OCI-LY7 (cell line): ENCODE results near the gene PNN. TPM values are rescaled to one million over a fixed set of nuclear protein-coding genes. Genes with fewer than 3 reads are reported as not detected.

Source experiments
- BruUV-seq: library from RNA; stranded (reverse); fragments of 400-500 nt; replicated peaks from 2 replicates; lab custom pipeline; 2021; lab: Mats Ljungman, UMichigan
- CTCF ChIA-PET: fragments of 300-600 bp; sonication (Branson Sonifier 250); formaldehyde crosslinking; loops from one replicate; lab custom pipeline; 2022; ENCODE audit warnings: antibody characterized with exemption; ENCODE audit not compliant: unreplicated experiment; lab: Charles Lee
- POLR2A ChIA-PET: fragments of 300-600 bp; sonication (Branson Sonifier 250); formaldehyde crosslinking; loops from one replicate; lab custom pipeline; 2022; ENCODE audit warnings: antibody characterized with exemption; lab: Charles Lee
- DNase-seq: peaks from one replicate; pipeline ENCODE4 v3.0.0-alpha.2; 2015; ENCODE audit warnings: low spot score
- H2AFZ ChIP-seq: fragments of 200-600 bp; sonication (generic), shearing (Covaris generic); 2 replicates; pipeline ENCODE4 v1.6.1; 2014; ENCODE audit warnings: mild to moderate bottlenecking, antibody characterized with exemption, low read length, moderate library complexity
- H3K27ac ChIP-seq: fragments of 200-600 bp; sonication (generic); 2 replicates; pipeline ENCODE4 v1.5.1; 2014; ENCODE audit warnings: mixed run types, low read depth, mild to moderate bottlenecking, moderate library complexity, low read length, inconsistent platforms; ENCODE audit not compliant: poor library complexity, severe bottlenecking
- H3K36me3 ChIP-seq: fragments of 200-600 bp; sonication (generic); 2 replicates; pipeline ENCODE4 v1.6.1; 2014; ENCODE audit warnings: mild to moderate bottlenecking, antibody characterized with exemption, low read length, moderate library complexity, mixed read lengths; ENCODE audit not compliant: insufficient read depth
- H3K4me1 ChIP-seq: fragments of 200-600 bp; sonication (generic); 2 replicates; pipeline ENCODE4 v1.5.1; 2014; ENCODE audit warnings: mild to moderate bottlenecking, low read length; ENCODE audit not compliant: insufficient read depth, poor library complexity, severe bottlenecking
- H3K4me2 ChIP-seq: fragments of 200-600 bp; sonication (generic); 2 replicates; pipeline ENCODE4 v1.6.1; 2014; ENCODE audit warnings: mild to moderate bottlenecking, low read length
- H3K4me3 ChIP-seq: fragments of 200-600 bp; sonication (generic); 2 replicates; pipeline ENCODE4 v1.5.1; 2014; ENCODE audit warnings: mild to moderate bottlenecking, low read depth, low read length; ENCODE audit not compliant: poor library complexity, severe bottlenecking
- H3K79me2 ChIP-seq: fragments of 200-600 bp; sonication (generic); 2 replicates; pipeline ENCODE4 v1.6.1; 2016; ENCODE audit warnings: low read depth, mild to moderate bottlenecking, low read length, moderate library complexity, mixed read lengths; ENCODE audit not compliant: insufficient read depth
- H3K9me2 ChIP-seq: fragments of 200-600 bp; sonication (generic); 2 replicates; pipeline ENCODE4 v1.6.1; 2016; ENCODE audit warnings: mild to moderate bottlenecking, low read length, mixed read lengths; ENCODE audit not compliant: insufficient read depth
- H3K9me3 ChIP-seq: fragments of 200-600 bp; sonication (generic); 2 replicates; pipeline ENCODE4 v1.6.1; 2014; ENCODE audit warnings: mild to moderate bottlenecking, mixed run types, low read length, mixed read lengths
- H4K20me1 ChIP-seq: fragments of 200-600 bp; sonication (generic); 2 replicates; pipeline ENCODE4 v1.6.1; 2014; ENCODE audit warnings: mild to moderate bottlenecking, antibody characterized with exemption, low read length, moderate library complexity, mixed read lengths; ENCODE audit not compliant: insufficient read depth
- EZH2phosphoT487 ChIP-seq: fragments of 200-600 bp; sonication (generic); IDR thresholded peaks from 2 replicates; pipeline ENCODE4 v1.6.1; 2018; ENCODE audit warnings: low read depth, borderline replicate concordance, mild to moderate bottlenecking, mixed run types, antibody characterized with exemption, low read length, moderate library complexity, mixed read lengths
- intact Hi-C: fragments of 100-400 bp; cut with micrococcal nuclease; formaldehyde crosslinking; loops from one replicate; pipeline ENCODE4 v1.10.0; 2022; ENCODE audit not compliant: unreplicated experiment
- total RNA-seq, 2 experiments: library from RNA; depleted of rRNA in 1 of 2; stranded (reverse); fragments of >200 nt in 1 of 2; shearing (Covaris generic) in 1 of 2; gene quantifications; 2 replicates each; pipeline ENCODE4 v1.2.3, GENCODE V29; 2014 to 2022
- TF ChIP-seq, protein P1 (sequence below): fragments of 200-600 bp; sonication (generic); conservative IDR thresholded peaks from 2 replicates; pipeline ENCODE4 v1.5.1; 2014; ENCODE audit warnings: mild to moderate bottlenecking, antibody characterized with exemption, low read length, moderate library complexity, mixed read lengths

The PNN gene
- total RNA-seq, 2 experiments from 2014 or later: 93.5 to 214 TPM

DNA sequence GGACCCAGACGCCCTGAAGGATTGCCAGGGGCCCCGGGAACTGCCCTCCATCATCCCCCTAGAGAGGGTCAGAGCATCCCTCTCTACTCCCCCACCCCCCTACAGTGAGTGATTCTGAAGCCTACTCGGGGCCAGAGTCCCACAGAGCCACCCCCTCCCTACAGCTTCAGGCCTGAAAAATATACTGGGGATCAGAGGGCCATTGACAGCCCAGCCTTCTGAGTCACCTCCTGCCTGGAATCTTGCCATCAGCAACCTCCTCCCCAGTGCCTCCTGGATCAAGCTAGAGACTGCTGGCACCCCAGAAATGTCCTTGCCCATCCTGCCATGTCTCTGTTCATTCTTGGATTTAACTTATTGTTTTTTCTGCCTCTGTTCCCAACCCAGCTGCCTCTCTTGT lies 37.0 kb downstream of the PNN start:
- Histone ChIP-seq H3K36me3 (no peaks in the 10 kb centered on the region), H3K4me2 (no peak overlapping the region), H3K9me2 (no peaks in the 10 kb centered on the region), H3K27ac (no peak overlapping the region), H3K79me2 (no peaks in the 10 kb centered on the region), H3K4me3 (no peak overlapping the region), H3K4me1 (no peaks in the 10 kb centered on the region), H2AFZ (no peak overlapping the region), H4K20me1 (no peaks in the 10 kb centered on the region), H3K9me3 (no peaks in the 10 kb centered on the region)
- intact Hi-C loops: no loop called here
- ChIA-PET POLR2A (no interaction called here), CTCF (no interaction called here)
- no peak for DNase-seq
- BruUV-seq: no TSS peak
- no peak for TF ChIP-seq EZH2phosphoT487
- TF ChIP-seq, protein P1, sequence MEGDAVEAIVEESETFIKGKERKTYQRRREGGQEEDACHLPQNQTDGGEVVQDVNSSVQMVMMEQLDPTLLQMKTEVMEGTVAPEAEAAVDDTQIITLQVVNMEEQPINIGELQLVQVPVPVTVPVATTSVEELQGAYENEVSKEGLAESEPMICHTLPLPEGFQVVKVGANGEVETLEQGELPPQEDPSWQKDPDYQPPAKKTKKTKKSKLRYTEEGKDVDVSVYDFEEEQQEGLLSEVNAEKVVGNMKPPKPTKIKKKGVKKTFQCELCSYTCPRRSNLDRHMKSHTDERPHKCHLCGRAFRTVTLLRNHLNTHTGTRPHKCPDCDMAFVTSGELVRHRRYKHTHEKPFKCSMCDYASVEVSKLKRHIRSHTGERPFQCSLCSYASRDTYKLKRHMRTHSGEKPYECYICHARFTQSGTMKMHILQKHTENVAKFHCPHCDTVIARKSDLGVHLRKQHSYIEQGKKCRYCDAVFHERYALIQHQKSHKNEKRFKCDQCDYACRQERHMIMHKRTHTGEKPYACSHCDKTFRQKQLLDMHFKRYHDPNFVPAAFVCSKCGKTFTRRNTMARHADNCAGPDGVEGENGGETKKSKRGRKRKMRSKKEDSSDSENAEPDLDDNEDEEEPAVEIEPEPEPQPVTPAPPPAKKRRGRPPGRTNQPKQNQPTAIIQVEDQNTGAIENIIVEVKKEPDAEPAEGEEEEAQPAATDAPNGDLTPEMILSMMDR: no peak

DNA sequence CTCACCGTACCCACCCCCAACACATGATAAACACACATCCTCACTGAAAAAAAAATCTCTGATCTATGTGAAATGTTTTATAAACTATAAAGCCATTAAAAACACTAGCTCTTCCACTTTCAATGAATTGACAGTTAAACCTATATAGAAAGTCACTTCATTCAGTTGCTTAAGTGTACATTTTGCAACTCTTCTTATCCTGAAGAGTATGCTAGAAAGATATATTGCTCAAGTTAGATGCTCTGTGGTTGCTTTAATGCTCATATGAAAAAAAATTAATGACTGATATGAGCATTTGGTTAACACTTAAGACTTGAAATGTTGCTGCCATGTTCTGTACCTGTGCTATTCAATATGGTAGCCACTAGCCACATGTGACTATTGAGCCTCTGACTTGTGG lies 37.6 kb downstream of the PNN start:
- H4K20me1 ChIP-seq: no peaks in the 10 kb centered on the region
- H3K9me2 ChIP-seq: no peaks in the 10 kb centered on the region
- ChIA-PET POLR2A (no interaction called here), CTCF (no interaction called here)
- no peaks in the 10 kb centered on the region for H3K9me3 ChIP-seq
- H3K4me1 ChIP-seq: no peaks in the 10 kb centered on the region
- no TSS peak for BruUV-seq
- no peaks in the 10 kb centered on the region for H3K36me3 ChIP-seq
- no peak for DNase-seq
- H3K4me2 ChIP-seq: no peak overlapping the region
- H2AFZ ChIP-seq: no peak overlapping the region
- no peak overlapping the region for H3K27ac ChIP-seq
- no peak overlapping the region for H3K4me3 ChIP-seq
- H3K79me2 ChIP-seq: no peaks in the 10 kb centered on the region
- TF ChIP-seq, protein P1: no peak
- TF ChIP-seq EZH2phosphoT487: no peak
- intact Hi-C loops: no loop called here

DNA sequence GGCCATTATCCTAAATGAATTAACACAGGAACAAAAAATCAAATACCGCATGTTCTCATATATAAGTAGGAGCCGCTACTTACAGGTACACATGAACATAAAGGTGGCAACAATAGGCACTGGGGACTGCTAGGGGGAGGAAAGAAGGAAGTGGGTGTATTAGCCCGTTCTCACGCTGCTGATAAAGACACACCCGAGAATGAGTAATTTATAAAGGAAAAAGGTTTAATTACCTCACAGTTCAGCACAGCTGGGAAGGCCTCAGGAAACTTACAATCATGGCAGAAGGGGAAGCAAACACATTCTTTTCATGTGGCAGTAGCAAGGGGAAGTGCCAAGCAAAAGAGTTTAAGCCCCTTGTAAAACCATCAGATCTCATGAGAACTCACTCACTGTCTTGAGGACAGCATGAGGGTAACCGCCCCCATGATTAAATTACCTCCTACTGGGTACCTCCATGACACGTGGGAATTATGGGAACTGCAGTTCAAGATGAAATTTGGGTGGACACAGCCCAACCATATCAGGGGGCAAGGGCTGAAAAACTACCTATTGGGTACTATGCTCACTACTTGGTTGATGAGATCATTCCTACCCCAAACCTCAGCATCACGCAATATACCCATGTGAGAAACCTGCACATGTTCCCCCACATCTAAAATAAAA lies 42.3 kb downstream of the PNN start:
- peaks cover 5% of the 10 kb centered on the region for H3K4me1 ChIP-seq
- no peaks in the 10 kb centered on the region for H4K20me1 ChIP-seq
- no peaks in the 10 kb centered on the region for H3K36me3 ChIP-seq
- no peak for TF ChIP-seq EZH2phosphoT487
- TF ChIP-seq, protein P1: no peak
- H3K79me2 ChIP-seq: no peaks in the 10 kb centered on the region
- H3K4me2 ChIP-seq: no peak overlapping the region
- no peaks in the 10 kb centered on the region for H3K9me3 ChIP-seq
- no TSS peak for BruUV-seq
- 0 out of 2 replicates have a peak overlapping the region, but pooled peaks have one; percentile 14 for H2AFZ ChIP-seq
- H3K27ac ChIP-seq: no peak overlapping the region
- intact Hi-C loops: no loop called here
- POLR2A ChIA-PET: no interaction called here
- DNase-seq: no peak
- no peak overlapping the region for H3K4me3 ChIP-seq
- CTCF ChIA-PET: no interaction called here
- no peaks in the 10 kb centered on the region for H3K9me2 ChIP-seq
